Cortex of kidney (tissue), 1 donor: ENCODE results near the gene KIAA0753.

ENCODE experiments used
- DNase-seq: peaks from one replicate; lab custom pipeline; 2025; lab: John Stamatoyannopoulos, UW

Gene KIAA0753

DNA sequence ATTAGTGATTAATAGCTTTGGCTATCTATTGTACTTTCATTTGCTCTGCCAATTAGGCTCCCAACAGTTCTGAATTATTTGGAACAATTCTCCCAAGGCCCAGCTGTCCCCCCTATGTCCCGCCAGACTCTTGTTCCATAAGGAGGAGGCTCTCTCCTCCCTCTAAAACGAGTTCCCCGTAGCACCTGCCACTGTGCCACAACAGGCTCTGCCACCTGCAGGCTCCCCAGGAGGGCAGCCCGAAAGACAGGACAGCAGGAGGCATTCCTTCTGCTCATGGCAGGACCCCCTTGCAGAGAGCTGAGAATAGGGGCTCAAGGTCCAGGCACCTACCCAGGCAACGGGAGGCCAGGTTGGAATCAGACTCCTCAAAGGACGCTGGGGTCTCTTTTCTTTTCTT lies 93.2 kb downstream of the KIAA0753 start:
- no peak for DNase-seq

GRCh38 chr17:6546069-6546718 lies 94.3 kb downstream of the KIAA0753 start:
- no peak for DNase-seq

GRCh38 chr17:6545291-6545690 lies 95.2 kb downstream of the KIAA0753 start:
- no peak for DNase-seq

GRCh38 chr17:6544011-6544370 lies 96.5 kb downstream of the KIAA0753 start:
- no peak for DNase-seq

- DNase-seq: no peak
Observed at GRCh38 chr17:6543079-6544010, 97.2 kb downstream of the KIAA0753 start.

- DNase-seq: no peak
Observed at GRCh38 chr17:6542577-6542976, 97.9 kb downstream of the KIAA0753 start.

DNA sequence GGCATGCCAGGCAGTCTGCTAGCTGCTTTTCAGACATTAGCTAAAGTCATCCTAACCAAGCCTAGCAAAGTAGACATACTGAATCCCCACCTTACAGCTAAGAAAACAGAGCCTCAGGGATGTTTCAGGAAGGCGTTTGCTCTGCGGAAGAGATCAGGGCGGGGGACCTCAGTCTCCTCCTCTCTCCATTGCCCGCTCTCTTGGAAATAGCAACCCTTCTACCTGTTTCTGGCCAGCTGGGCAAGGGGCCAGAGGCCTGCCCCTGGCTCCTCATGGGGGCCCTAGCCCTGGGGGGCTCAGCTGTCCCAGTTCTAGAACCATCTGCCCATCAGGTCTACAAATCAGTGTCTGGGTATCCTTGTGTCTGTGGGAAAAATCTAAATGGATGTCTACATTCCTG lies 98.6 kb downstream of the KIAA0753 start:
- DNase-seq: no peak

GRCh38 chr17:6539871-6540270 lies 100.6 kb downstream of the KIAA0753 start:
- no peak for DNase-seq

- DNase-seq: no peak
Observed at GRCh38 chr17:6536566-6537065, 103.9 kb downstream of the KIAA0753 start.

- no peak for DNase-seq
Observed at GRCh38 chr17:6536053-6536452, 104.5 kb downstream of the KIAA0753 start.

- DNase-seq: no peak
Observed at GRCh38 chr17:6534846-6535514, 105.5 kb downstream of the KIAA0753 start.

GRCh38 chr17:6532441-6532885 lies 108.0 kb downstream of the KIAA0753 start:
- no peak for DNase-seq

DNA sequence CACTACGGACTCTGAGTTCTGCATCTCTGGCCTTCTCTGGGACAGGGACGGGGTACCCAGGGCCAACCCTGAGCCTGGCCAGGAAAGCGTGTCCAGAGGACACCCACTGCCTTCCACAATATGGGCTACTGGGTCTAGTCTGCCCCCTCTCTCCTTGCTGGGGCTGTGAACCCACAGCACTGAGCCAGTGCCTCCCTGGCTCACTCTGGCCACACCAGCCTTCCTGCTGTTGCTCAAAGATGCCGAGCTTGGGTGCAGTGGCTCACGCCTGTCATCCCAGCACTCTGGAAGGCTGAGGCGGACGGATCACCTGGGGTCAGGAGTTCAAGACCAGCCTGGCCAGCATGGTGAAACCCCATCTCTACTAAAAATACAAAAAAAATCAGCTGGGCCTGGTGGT lies 108.9 kb downstream of the KIAA0753 start:
- no peak for DNase-seq

GRCh38 chr17:6530324-6530920 lies 110.1 kb downstream of the KIAA0753 start:
- no peak for DNase-seq

DNA sequence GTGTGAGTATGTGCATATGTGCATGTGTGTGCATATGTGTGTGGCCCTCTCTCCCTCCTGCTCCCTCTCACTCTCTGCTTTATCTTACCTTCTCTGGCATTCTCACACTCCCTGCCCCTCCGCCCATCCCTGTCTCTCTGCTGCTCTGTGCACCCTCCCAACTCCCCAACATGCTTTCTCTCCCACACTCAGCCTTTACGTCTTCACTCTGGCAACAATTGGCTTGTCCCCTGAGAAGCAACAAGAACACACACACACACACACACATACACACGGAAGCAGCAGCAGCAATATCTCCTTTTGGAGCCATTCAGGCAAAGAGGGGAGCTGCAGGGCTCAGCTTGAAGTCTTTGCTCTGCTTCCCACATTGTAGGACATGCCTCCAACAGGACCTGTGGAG lies 112.0 kb downstream of the KIAA0753 start:
- DNase-seq: no peak
